ENCODE results near the gene BIK. TPM values are rescaled to one million over a fixed set of nuclear protein-coding genes. Genes with fewer than 3 reads are reported as not detected.

Gene BIK
- total and polyA plus RNA-seq, 7 experiments from 2014 or later: 1.1 to 4.3 (median 1.6) TPM

GRCh38 chr22:43173566-43173965 lies 63.0 kb downstream of the BIK start:
- Mint-ChIP-seq H3K9me3 (no peaks in the 10 kb centered on the region), H3K27me3 (no peaks in the 10 kb centered on the region), H3K27ac (no peak overlapping the region), H3K4me1 (peaks cover 0 to 6% (median 0%) of the 10 kb centered on the region in 7 donors), H3K36me3 (peaks cover 0 to 8% (median 7%) of the 10 kb centered on the region in 5 donors), H3K4me3 (no peak overlapping the region)
- ATAC-seq (no peak), DNase-seq (no peak)
- Histone ChIP-seq H3K27ac (ENCODE audit: low read depth, low read length) (no peak overlapping the region), H3K4me3 (ENCODE audit: low read length) (no peak overlapping the region), H3K27me3 (ENCODE audit: control insufficient read depth in 2 of 2, insufficient read depth in 2 of 2, low read length in 2 of 2) (no peaks in the 10 kb centered on the region), H3K4me1 (ENCODE audit: control insufficient read depth in 2 of 2, insufficient read depth in 2 of 2, low read length in 2 of 2) (no peaks in the 10 kb centered on the region), H3K36me3 (ENCODE audit: control insufficient read depth in 2 of 3, insufficient read depth in 3 of 3, low read length in 3 of 3) (peaks cover 0 to 69% (median 0%) of the 10 kb centered on the region in 3 experiments), H3K9me3 (ENCODE audit: control insufficient read depth in 2 of 3, low read length in 3 of 3) (no peaks in the 10 kb centered on the region)
- intact Hi-C loops (cut with micrococcal nuclease): no loop called here
- ChIA-PET POLR2A (no interaction called here), CTCF (no interaction called here)

DNA sequence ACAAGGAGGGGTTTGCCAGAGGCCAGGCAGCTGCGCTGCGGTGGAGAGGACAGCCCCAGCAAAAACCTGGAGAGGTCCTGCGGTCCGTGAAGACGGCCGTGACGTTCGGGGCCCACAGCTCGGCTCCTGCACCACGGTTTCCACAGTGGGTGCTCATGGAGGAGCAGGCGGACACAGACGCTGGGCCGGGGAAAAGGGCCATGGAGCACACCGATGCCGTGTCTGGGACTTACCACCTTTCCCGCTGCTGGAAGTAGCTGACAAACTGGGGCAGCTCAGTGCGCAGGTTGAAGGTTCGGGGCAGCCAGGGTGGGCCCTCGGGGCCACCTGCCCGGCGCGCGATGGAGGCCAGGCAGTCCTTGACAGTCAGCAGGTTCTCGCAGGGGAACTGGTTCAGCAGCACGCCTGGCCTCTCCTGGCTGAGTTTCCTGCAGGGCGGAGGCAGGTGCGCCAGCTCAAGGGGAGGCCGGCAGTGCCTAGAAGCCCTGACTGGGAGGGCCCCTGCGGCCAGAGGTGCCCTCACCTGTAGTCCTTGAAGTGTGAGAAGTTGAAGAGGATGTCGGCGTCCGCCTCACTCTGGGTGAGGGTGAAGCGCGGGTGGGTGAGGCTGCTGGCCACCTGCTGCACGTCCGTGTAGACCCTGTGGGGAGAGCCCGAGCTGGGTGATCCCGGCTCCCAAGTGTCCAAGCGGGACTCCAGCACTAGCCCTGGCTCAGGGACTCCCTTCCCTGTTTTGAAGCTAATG lies 63.6 kb downstream of the BIK start:
- peaks cover 0 to 6% (median 0%) of the 10 kb centered on the region in 7 donors for H3K4me1 Mint-ChIP-seq
- intact Hi-C loops (cut with micrococcal nuclease): no loop called here
- H3K9me3 Mint-ChIP-seq: no peaks in the 10 kb centered on the region
- no peak for ATAC-seq
- CTCF ChIA-PET: no interaction called here
- no peaks in the 10 kb centered on the region for H3K4me1 ChIP-seq (ENCODE audit: control insufficient read depth in 2 of 2, insufficient read depth in 2 of 2, low read length in 2 of 2)
- no peaks in the 10 kb centered on the region for H3K27me3 Mint-ChIP-seq
- H3K4me3 ChIP-seq (ENCODE audit: low read length): no peak overlapping the region
- H3K36me3 ChIP-seq (ENCODE audit: control insufficient read depth in 2 of 3, insufficient read depth in 3 of 3, low read length in 3 of 3): peaks cover 0 to 71% (median 0%) of the 10 kb centered on the region in 3 experiments
- no peak for DNase-seq
- H3K27ac Mint-ChIP-seq: no peak overlapping the region
- H3K36me3 Mint-ChIP-seq: peaks cover 3 to 14% (median 9%) of the 10 kb centered on the region in 5 donors
- no peaks in the 10 kb centered on the region for H3K27me3 ChIP-seq (ENCODE audit: control insufficient read depth in 2 of 2, insufficient read depth in 2 of 2, low read length in 2 of 2)
- H3K27ac ChIP-seq (ENCODE audit: low read depth, low read length): no peak overlapping the region
- no peak overlapping the region for H3K4me3 Mint-ChIP-seq
- POLR2A ChIA-PET: no interaction called here
- no peaks in the 10 kb centered on the region for H3K9me3 ChIP-seq (ENCODE audit: control insufficient read depth in 2 of 3, low read length in 3 of 3)

DNA sequence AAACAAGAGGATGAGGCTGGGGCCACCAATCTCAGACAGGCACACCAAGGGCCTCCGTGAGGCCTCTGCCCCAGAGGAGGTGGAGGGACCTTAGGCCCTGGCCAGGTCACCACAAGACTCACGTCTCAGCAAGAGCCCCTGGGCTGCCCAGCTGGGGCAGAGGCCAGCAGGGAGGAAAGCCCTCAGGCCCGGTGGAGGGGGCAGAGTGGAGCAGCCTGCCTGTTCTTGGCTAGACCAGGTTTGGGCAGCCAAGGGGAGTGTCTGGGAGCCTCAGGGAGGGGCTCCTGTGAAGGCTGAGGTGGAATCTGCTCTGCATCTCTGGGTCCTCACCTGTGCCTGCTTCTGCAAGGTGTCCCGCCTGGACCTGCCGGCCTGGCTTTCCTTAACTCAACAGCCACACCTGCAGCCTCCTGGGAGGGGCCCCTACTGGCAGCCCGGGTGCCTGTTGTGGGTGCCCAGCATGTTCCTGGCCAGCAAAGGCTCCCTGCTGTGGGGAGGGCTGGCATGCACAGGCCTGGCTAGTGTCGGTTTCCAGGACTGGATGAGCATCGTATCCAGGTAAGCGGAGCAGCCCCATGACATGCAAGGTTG lies 64.5 kb downstream of the BIK start:
- Histone ChIP-seq H3K36me3 (ENCODE audit: control insufficient read depth in 2 of 3, insufficient read depth in 3 of 3, low read length in 3 of 3) (peaks cover 0 to 71% (median under 1%) of the 10 kb centered on the region in 3 experiments), H3K27ac (ENCODE audit: low read depth, low read length) (no peak overlapping the region), H3K27me3 (ENCODE audit: control insufficient read depth in 2 of 2, insufficient read depth in 2 of 2, low read length in 2 of 2) (no peaks in the 10 kb centered on the region), H3K9me3 (ENCODE audit: control insufficient read depth in 2 of 3, low read length in 3 of 3) (no peaks in the 10 kb centered on the region), H3K4me3 (ENCODE audit: low read length) (no peak overlapping the region), H3K4me1 (ENCODE audit: control insufficient read depth in 2 of 2, insufficient read depth in 2 of 2, low read length in 2 of 2) (no peaks in the 10 kb centered on the region)
- Mint-ChIP-seq H3K4me1 (peaks cover 0 to 6% (median 0%) of the 10 kb centered on the region in 7 donors), H3K9me3 (no peaks in the 10 kb centered on the region), H3K27me3 (no peaks in the 10 kb centered on the region), H3K4me3 (no peak overlapping the region), H3K27ac (no peak overlapping the region), H3K36me3 (peaks cover 3 to 20% (median 9%) of the 10 kb centered on the region in 5 donors)
- no peak for DNase-seq
- intact Hi-C loops (cut with micrococcal nuclease): no loop called here
- no peak for ATAC-seq
- CTCF ChIA-PET: no interaction called here
- POLR2A ChIA-PET: no interaction called here

DNA sequence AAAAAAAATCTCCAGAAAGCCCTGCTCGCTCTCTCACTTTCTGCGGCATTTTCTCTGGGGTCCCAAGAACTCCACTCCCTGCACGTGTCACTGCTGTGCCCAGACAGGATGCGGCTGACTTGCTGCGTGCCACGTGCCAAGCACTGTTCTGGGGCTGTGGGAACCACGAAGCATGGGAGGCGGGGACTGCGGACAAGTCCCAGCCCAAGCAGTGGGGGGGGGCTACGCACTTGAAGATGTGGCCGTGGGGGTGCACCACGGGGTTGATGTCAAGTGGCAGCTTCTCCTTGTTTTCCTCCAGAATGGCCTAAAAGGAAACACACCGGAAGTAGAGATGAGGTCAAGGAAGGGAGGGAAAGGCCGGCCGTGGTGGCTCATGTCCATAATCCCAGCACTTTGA lies 65.5 kb downstream of the BIK start:
- H3K27me3 Mint-ChIP-seq: no peaks in the 10 kb centered on the region
- H3K4me3 Mint-ChIP-seq: no peak overlapping the region
- no peaks in the 10 kb centered on the region for H3K4me1 ChIP-seq (ENCODE audit: control insufficient read depth in 2 of 2, insufficient read depth in 2 of 2, low read length in 2 of 2)
- peaks cover 3 to 26% (median 6%) of the 10 kb centered on the region in 5 donors for H3K36me3 Mint-ChIP-seq
- no peak for DNase-seq
- H3K27ac Mint-ChIP-seq: no peak overlapping the region
- H3K4me3 ChIP-seq (ENCODE audit: low read length): no peak overlapping the region
- peaks cover 0 to under 1% (median 0%) of the 10 kb centered on the region in 7 donors for H3K4me1 Mint-ChIP-seq
- no peaks in the 10 kb centered on the region for H3K27me3 ChIP-seq (ENCODE audit: control insufficient read depth in 2 of 2, insufficient read depth in 2 of 2, low read length in 2 of 2)
- CTCF ChIA-PET: no interaction called here
- H3K9me3 Mint-ChIP-seq: no peaks in the 10 kb centered on the region
- ATAC-seq: no peak
- no peak overlapping the region for H3K27ac ChIP-seq (ENCODE audit: low read depth, low read length)
- intact Hi-C loops (cut with micrococcal nuclease): no loop called here
- H3K9me3 ChIP-seq (ENCODE audit: control insufficient read depth in 2 of 3, low read length in 3 of 3): no peaks in the 10 kb centered on the region
- POLR2A ChIA-PET: no interaction called here
- H3K36me3 ChIP-seq (ENCODE audit: control insufficient read depth in 2 of 3, insufficient read depth in 3 of 3, low read length in 3 of 3): peaks cover 0 to 70% (median 3%) of the 10 kb centered on the region in 3 experiments

GRCh38 chr22:43177479-43177878 lies 66.9 kb downstream of the BIK start:
- Mint-ChIP-seq H3K4me3 (no peak overlapping the region), H3K27me3 (no peaks in the 10 kb centered on the region), H3K9me3 (no peaks in the 10 kb centered on the region), H3K27ac (no peak overlapping the region), H3K36me3 (peaks cover 3 to 26% (median 6%) of the 10 kb centered on the region in 5 donors), H3K4me1 (peaks cover 0 to 6% (median 0%) of the 10 kb centered on the region in 7 donors)
- H3K36me3 ChIP-seq (ENCODE audit: control insufficient read depth in 2 of 3, insufficient read depth in 3 of 3, low read length in 3 of 3): peaks cover 0 to 59% (median 3%) of the 10 kb centered on the region in 3 experiments
- POLR2A ChIA-PET: no interaction called here
- DNase-seq (no peak), ATAC-seq (no peak)
- no peaks in the 10 kb centered on the region for H3K27me3 ChIP-seq (ENCODE audit: control insufficient read depth in 2 of 2, insufficient read depth in 2 of 2, low read length in 2 of 2)
- CTCF ChIA-PET: no interaction called here
- H3K9me3 ChIP-seq (ENCODE audit: control insufficient read depth in 2 of 3, low read length in 3 of 3): no peaks in the 10 kb centered on the region
- H3K4me1 ChIP-seq (ENCODE audit: control insufficient read depth in 2 of 2, insufficient read depth in 2 of 2, low read length in 2 of 2): no peaks in the 10 kb centered on the region
- no peak overlapping the region for H3K27ac ChIP-seq (ENCODE audit: low read depth, low read length)
- intact Hi-C loops (cut with micrococcal nuclease): no loop called here
- H3K4me3 ChIP-seq (ENCODE audit: low read length): no peak overlapping the region

Other genes starting within 250 kb of the BIK start
- gene PACSIN2, start 95.6 kb upstream of the BIK start, total RNA-seq: 10 to 100 TPM; 27.6 to 62.5 (median 38.1) TPM
- 10 to 100 TPM; 26.6 to 36.3 TPM for gene PACSIN2, start 95.6 kb upstream of the BIK start, polyA plus RNA-seq
- 1 to 10 TPM; 4.6 to 7.7 (median 6.9) TPM for gene TTLL1, start 21.4 kb upstream of the BIK start, total RNA-seq
- gene TTLL1, start 21.4 kb upstream of the BIK start, polyA plus RNA-seq: 10 to 100 TPM; 10.6 to 16.1 TPM
- 10 to 100 TPM in 3 of 5 experiments, 1 to 10 TPM in 2; 7.1 to 17.9 (median 10.5) TPM for gene MCAT, start 32.6 kb downstream of the BIK start, total RNA-seq
- gene MCAT, start 32.6 kb downstream of the BIK start, polyA plus RNA-seq: 10 to 100 TPM in 1 of 2 donors, 1 to 10 TPM in 1; 8.9 to 11.7 TPM
- 100 to 1,000 TPM in 2 of 5 experiments, 10 to 100 TPM in 3; 56.1 to 190 (median 61.5) TPM for gene TSPO, start 40.8 kb downstream of the BIK start, total RNA-seq
- gene TSPO, start 40.8 kb downstream of the BIK start, polyA plus RNA-seq: 100 to 1,000 TPM; 341 to 357 TPM
- 10 to 100 TPM; 15.6 to 43.7 (median 29.6) TPM for gene TTLL12, start 76.4 kb downstream of the BIK start, total RNA-seq
- gene TTLL12, start 76.4 kb downstream of the BIK start, polyA plus RNA-seq: 10 to 100 TPM; 15.6 to 28.2 TPM
- gene SCUBE1, start 232.6 kb downstream of the BIK start, total RNA-seq: under 1 TPM in 3 of 5 experiments, not detected in 2; 0.11 to 0.27 (median 0.19) TPM
- not detected for gene SCUBE1, start 232.6 kb downstream of the BIK start, polyA plus RNA-seq